PFSK-1 (cell line): ENCODE results near the gene TTLL6.

Experiments used
- FOXP2 ChIP-seq: optimal IDR thresholded peaks from 2 replicates; pipeline ENCODE3; 2011; ENCODE audit warnings: borderline replicate concordance, control low read depth, inconsistent platforms; ENCODE audit not compliant: insufficient read depth; ENCODE audit errors: extremely low read length, extremely low read depth
- POLR2AphosphoS5 ChIP-seq: IDR thresholded peaks from 2 replicates; pipeline ENCODE4 v1.6.1; 2012; ENCODE audit warnings: low read depth, mild to moderate bottlenecking, control low read depth, low read length, moderate library complexity
- SIN3A ChIP-seq: IDR thresholded peaks from 2 replicates; pipeline ENCODE4 v1.6.1; 2012; ENCODE audit warnings: mild to moderate bottlenecking, low read length, moderate library complexity, borderline replicate concordance; ENCODE audit not compliant: insufficient read depth
- TAF1 ChIP-seq: IDR thresholded peaks from 2 replicates; pipeline ENCODE4 v1.6.1; 2012; ENCODE audit warnings: low read length, control low read depth, borderline replicate concordance; ENCODE audit not compliant: insufficient read depth
- TF ChIP-seq, protein P1 (sequence below), 2 experiments: IDR thresholded peaks; 2 replicates each; pipeline versions ENCODE4 v1.6.1 to v1.8.0; 2011 to 2012; ENCODE audit warnings: low read depth in 2 of 2, low read length in 2 of 2, control low read depth in 1 of 2, inconsistent platforms in 1 of 2, mild to moderate bottlenecking in 1 of 2, moderate library complexity in 1 of 2; ENCODE audit not compliant: insufficient read depth in 1 of 2

Gene TTLL6

DNA sequence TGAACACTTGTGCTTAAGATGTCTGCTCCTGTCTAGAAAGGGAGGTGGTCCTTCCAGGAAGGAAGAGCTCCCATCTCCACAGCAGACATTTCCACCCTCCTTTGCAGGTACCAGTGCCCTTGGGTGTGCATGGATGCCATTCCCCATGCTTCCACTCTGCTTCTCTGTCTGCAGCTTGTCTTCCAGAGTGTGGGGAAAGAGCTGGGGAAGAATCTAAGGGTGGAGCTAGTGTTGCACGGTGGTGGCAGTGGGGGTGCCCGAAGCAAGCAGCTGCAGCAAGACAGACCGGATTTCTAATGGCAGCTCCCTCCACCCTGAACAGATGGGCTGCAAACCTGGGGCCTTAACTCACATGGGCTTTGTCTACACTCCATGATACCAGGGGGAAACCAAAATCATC, 65.9 kb downstream of the TTLL6 start:
- TF ChIP-seq POLR2AphosphoS5 (no peak), FOXP2 (no peak), TAF1 (no peak), SIN3A (no peak)
- TF ChIP-seq, protein P1, sequence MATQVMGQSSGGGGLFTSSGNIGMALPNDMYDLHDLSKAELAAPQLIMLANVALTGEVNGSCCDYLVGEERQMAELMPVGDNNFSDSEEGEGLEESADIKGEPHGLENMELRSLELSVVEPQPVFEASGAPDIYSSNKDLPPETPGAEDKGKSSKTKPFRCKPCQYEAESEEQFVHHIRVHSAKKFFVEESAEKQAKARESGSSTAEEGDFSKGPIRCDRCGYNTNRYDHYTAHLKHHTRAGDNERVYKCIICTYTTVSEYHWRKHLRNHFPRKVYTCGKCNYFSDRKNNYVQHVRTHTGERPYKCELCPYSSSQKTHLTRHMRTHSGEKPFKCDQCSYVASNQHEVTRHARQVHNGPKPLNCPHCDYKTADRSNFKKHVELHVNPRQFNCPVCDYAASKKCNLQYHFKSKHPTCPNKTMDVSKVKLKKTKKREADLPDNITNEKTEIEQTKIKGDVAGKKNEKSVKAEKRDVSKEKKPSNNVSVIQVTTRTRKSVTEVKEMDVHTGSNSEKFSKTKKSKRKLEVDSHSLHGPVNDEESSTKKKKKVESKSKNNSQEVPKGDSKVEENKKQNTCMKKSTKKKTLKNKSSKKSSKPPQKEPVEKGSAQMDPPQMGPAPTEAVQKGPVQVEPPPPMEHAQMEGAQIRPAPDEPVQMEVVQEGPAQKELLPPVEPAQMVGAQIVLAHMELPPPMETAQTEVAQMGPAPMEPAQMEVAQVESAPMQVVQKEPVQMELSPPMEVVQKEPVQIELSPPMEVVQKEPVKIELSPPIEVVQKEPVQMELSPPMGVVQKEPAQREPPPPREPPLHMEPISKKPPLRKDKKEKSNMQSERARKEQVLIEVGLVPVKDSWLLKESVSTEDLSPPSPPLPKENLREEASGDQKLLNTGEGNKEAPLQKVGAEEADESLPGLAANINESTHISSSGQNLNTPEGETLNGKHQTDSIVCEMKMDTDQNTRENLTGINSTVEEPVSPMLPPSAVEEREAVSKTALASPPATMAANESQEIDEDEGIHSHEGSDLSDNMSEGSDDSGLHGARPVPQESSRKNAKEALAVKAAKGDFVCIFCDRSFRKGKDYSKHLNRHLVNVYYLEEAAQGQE (IDR thresholded peaks at IDR 0.05; ENCODE audit: insufficient read depth in 1 of 2, low read depth in 2 of 2, low read length in 2 of 2), result no peak

DNA sequence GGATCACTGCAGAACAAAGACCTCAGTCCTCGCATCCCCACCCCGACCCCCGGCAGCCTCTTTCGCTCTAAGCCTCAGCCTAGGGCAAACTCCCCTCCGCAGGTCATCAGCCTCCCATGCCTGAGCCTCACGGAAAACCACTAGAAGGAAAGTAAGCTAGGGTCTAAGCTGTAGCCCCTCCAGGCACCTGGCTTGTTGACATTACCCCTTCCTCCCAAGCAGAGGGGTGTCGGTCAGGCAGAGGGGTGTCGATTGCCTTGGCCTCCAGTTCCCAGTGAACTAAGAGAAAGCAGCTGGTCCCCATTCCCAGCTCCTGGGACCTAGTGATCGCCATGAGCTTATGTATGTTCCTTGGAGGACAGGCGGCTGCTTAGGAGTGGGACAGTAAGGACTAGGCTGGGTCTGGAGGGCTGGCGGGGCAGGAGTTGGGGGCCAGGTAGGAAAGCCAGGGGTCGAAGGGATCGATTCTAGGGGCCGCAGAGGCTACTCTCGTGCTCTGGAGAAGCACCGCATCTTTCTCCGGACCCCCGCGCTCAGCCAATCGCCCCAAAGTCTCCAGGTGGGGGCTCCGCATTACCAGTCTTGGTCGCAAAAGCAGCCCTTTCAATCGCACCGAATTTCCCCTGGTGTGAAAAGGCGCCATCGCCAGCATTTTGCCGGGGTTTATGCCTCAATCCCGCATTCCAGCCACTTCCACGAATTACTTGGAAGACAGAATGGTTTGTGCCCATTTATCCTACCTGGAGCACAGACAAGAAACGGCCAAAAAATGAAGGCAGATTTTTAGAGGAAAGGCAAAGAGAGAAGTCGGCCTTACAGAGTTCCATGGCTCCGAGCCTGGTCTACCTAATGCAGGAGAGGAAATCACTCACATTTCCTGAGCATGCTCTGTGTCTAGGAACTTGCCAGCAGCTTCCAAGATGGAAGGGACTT, 67.1 kb downstream of the TTLL6 start:
- TF ChIP-seq POLR2AphosphoS5, result no peak

DNA sequence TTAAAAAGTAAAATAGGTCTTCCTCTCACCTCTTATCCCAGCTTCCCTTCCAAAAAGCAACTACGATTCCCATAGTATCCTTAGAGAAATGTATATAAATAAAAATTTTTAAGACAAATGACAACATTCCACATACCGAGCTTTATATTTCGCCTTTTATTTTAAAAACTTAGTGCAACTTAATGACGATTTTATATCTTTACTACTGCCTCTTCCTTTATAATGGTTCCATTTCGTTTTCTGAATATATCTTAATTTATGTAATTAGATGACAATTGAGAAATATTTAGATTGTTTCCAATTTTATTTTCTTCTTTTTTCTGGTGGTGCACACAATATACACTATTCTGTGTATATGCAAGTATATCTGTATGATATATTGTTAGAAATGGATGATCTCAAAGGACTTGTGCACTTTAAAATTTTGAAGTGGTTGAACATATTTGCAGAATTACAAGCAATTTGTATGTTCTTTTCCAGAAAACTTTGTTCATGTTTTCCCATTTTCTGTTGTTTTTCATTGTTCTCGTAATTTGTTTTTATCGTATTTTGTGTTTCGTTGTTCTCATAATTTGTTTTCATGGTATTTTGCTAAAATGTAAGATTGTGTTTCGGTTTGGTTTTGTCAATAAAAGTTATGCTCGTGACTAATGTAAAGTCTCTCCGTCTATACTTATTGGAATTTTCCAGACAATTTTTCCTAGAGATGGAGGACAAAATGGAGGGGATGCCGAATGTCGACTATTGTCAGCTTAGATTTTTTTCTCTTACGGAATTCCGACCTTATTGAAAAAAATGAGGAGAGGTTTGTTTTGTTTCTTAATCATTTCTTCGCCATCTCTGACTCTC, 68.1 kb downstream of the TTLL6 start:
- no peak for TF ChIP-seq SIN3A
- TF ChIP-seq, protein P1 (IDR thresholded peaks at IDR 0.05; ENCODE audit: insufficient read depth in 1 of 2, low read depth in 2 of 2, low read length in 2 of 2), result no peak
- TF ChIP-seq FOXP2, result no peak
- TF ChIP-seq TAF1, result no peak
- TF ChIP-seq POLR2AphosphoS5, result no peak

DNA sequence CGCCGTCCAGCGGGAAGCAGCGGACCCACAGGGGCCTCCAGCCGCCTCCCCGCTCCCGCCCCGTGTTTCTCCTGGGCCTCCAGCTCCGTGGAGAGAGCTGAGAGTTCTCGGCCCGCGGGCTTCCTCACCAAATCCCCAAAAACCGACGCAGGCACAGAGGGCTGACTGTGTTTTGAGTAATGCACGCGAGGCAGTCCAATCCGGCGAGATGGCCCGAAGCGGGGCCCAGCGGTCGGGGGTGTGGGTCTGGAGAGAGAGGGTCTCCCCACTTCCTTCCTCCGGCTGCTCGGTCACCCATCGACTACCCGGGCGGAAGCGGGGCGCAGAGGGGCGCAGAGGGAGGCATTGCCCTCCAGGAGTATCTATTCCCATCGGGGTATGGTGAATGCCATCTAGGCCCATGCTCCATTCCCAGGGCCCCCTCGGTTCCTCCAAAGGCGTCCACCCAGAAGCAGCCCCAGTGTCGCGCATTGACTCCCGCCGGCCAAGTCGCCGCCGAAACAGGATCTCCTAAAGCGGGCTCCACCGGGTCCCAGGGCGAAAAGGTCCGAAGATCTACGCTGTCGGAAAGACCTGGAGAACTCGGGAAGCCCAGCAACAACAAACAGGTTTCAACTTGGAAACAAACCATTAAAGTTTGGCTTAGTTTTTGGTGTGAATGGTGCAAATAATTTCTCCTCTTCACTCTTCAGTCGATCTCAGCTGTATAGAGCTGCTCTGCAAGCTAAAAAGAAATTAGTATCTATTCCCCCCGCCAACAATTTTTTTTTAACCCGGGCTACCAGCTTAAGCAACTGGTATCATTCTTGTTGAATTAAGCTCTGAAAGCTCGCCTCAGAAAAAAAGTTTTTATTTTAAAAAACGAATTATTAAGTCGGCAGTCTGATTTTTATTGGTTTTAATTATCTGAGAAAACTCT, 69.3 kb downstream of the TTLL6 start:
- TF ChIP-seq POLR2AphosphoS5, result no peak
- TF ChIP-seq, protein P1 (IDR thresholded peaks at IDR 0.05; ENCODE audit: insufficient read depth in 1 of 2, low read depth in 2 of 2, low read length in 2 of 2), result no peak
- no peak for TF ChIP-seq SIN3A
- no peak for TF ChIP-seq FOXP2
- no peak for TF ChIP-seq TAF1
